ENCODE results near the gene CHRM4.

CHRM4 gene

DNA sequence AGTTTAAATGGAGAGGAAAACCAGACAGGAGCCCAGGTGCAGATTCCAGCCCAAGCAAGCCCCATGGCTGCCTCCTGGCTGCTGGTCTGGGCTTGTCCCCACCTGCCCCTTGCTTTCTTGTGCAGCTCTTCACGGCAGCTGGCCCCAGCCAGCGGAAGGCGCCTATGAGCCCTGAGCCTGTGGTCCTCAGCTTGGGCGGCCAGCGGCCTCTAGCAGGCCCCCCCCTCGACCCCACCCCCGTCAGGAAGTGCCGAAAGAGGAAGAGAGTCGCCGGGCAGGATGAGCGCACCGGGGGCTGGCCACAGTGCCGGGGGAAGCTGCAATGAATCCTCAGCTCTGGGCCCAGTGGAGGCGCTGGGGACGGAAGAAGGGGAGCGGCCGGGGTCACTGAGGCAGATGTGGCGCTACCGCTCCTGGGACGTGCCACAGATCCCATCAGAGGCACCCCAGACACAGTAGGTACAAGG, 46.4 kb downstream of the CHRM4 start:
- Histone ChIP-seq H2AFZ (ENCODE audit: low read depth, low read length, severe bottlenecking) (no peak overlapping the region), H3K4me3 (ENCODE audit: insufficient read depth, low read length, poor library complexity, severe bottlenecking) (no peak overlapping the region), H4K20me1 (ENCODE audit: low read depth, low read length) (no peaks in the 10 kb centered on the region), H3K36me3 (ENCODE audit: low read length) (no peaks in the 10 kb centered on the region), H3K79me2 (ENCODE audit: insufficient read depth, low read length) (peaks cover 18% of the 10 kb centered on the region), H3F3A (ENCODE audit: insufficient read depth) (no peaks in the 10 kb centered on the region), H3K9me3 (ENCODE audit: insufficient read depth, low read length) (no peaks in the 10 kb centered on the region), H3K27ac (ENCODE audit: low read depth, low read length) (no peak overlapping the region), H3K4me2 (ENCODE audit: low read depth, low read length, poor library complexity, severe bottlenecking) (no peak overlapping the region), H3K9me2 (replicated peaks; ENCODE audit: insufficient read depth, low read length) (no peaks in the 10 kb centered on the region), H3K27me3 (ENCODE audit: low read length) (no peaks in the 10 kb centered on the region), H3K9ac (ENCODE audit: low read length) (no peak overlapping the region)
- TF ChIP-seq, protein P1, sequence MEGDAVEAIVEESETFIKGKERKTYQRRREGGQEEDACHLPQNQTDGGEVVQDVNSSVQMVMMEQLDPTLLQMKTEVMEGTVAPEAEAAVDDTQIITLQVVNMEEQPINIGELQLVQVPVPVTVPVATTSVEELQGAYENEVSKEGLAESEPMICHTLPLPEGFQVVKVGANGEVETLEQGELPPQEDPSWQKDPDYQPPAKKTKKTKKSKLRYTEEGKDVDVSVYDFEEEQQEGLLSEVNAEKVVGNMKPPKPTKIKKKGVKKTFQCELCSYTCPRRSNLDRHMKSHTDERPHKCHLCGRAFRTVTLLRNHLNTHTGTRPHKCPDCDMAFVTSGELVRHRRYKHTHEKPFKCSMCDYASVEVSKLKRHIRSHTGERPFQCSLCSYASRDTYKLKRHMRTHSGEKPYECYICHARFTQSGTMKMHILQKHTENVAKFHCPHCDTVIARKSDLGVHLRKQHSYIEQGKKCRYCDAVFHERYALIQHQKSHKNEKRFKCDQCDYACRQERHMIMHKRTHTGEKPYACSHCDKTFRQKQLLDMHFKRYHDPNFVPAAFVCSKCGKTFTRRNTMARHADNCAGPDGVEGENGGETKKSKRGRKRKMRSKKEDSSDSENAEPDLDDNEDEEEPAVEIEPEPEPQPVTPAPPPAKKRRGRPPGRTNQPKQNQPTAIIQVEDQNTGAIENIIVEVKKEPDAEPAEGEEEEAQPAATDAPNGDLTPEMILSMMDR (IDR thresholded peaks at IDR 0.05; ENCODE audit: insufficient read depth, low read length, poor library complexity, severe bottlenecking): no peak
- TF ChIP-seq EZH2phosphoT487 (conservative IDR thresholded peaks at IDR 0.05; ENCODE audit: low read length): no peak

DNA sequence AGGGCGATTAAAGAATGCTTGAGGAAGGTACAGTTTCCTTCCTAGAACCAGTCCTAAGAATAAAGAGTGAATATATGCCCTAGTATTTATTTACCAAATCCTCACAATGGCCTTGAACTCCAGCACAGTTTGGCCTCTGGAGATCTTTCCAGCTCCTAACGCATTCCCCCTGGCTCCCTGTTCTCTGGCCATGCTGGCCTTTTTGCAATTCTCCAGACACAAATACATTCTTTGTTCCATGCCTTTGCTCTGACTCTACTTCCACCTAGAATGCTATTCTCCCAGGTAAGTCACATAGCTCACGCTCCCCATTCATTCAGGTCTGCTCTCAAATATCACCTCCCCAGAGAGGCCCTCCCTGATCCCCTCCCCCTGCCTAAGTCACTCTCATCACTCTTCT, 48.1 kb downstream of the CHRM4 start:
- Histone ChIP-seq H3K9ac (ENCODE audit: low read length) (no peak overlapping the region), H3K36me3 (ENCODE audit: low read length) (no peaks in the 10 kb centered on the region), H3K9me3 (ENCODE audit: insufficient read depth, low read length) (no peaks in the 10 kb centered on the region), H4K20me1 (ENCODE audit: low read depth, low read length) (no peaks in the 10 kb centered on the region), H3K9me2 (replicated peaks; ENCODE audit: insufficient read depth, low read length) (no peaks in the 10 kb centered on the region), H3K27ac (ENCODE audit: low read depth, low read length) (no peak overlapping the region), H2AFZ (ENCODE audit: low read depth, low read length, severe bottlenecking) (no peak overlapping the region), H3K27me3 (ENCODE audit: low read length) (no peaks in the 10 kb centered on the region), H3K4me2 (ENCODE audit: low read depth, low read length, poor library complexity, severe bottlenecking) (no peak overlapping the region), H3K79me2 (ENCODE audit: insufficient read depth, low read length) (peaks cover 8% of the 10 kb centered on the region), H3F3A (ENCODE audit: insufficient read depth) (no peaks in the 10 kb centered on the region), H3K4me3 (ENCODE audit: insufficient read depth, low read length, poor library complexity, severe bottlenecking) (no peak overlapping the region)
- TF ChIP-seq, protein P1 (IDR thresholded peaks at IDR 0.05; ENCODE audit: insufficient read depth, low read length, poor library complexity, severe bottlenecking): no peak
- no peak for TF ChIP-seq EZH2phosphoT487 (conservative IDR thresholded peaks at IDR 0.05; ENCODE audit: low read length)

DNA sequence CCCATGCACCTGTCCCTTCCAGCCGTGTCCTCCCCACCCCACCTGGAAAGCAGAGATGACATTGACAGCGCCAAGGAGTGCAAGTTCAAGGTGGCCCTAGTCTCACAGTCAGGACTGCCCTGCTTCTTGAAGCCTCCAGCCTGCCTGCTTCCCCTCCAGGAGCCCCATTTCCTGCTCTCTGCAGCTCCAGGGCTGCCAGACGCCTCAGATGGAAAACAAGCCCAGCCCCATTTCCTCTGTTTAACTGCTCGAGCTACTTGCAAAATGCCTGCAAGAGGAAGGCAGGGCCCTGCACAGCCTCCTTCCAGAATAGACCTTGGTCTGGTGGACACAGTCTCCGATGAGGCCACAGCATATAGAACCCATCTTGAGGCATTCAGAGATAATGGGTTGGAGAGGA, 49.3 kb downstream of the CHRM4 start:
- H3K27ac ChIP-seq (ENCODE audit: low read depth, low read length): no peak overlapping the region
- H3K36me3 ChIP-seq (ENCODE audit: low read length): no peaks in the 10 kb centered on the region
- no peaks in the 10 kb centered on the region for H3K79me2 ChIP-seq (ENCODE audit: insufficient read depth, low read length)
- H3K4me3 ChIP-seq (ENCODE audit: insufficient read depth, low read length, poor library complexity, severe bottlenecking): no peak overlapping the region
- H3K9me3 ChIP-seq (ENCODE audit: insufficient read depth, low read length): no peaks in the 10 kb centered on the region
- H4K20me1 ChIP-seq (ENCODE audit: low read depth, low read length): no peaks in the 10 kb centered on the region
- H3F3A ChIP-seq (ENCODE audit: insufficient read depth): no peaks in the 10 kb centered on the region
- no peaks in the 10 kb centered on the region for H3K27me3 ChIP-seq (ENCODE audit: low read length)
- H3K9me2 ChIP-seq (replicated peaks; ENCODE audit: insufficient read depth, low read length): no peaks in the 10 kb centered on the region
- H3K4me2 ChIP-seq (ENCODE audit: low read depth, low read length, poor library complexity, severe bottlenecking): no peak overlapping the region
- TF ChIP-seq, protein P1 (IDR thresholded peaks at IDR 0.05; ENCODE audit: insufficient read depth, low read length, poor library complexity, severe bottlenecking): no peak
- no peak for TF ChIP-seq EZH2phosphoT487 (conservative IDR thresholded peaks at IDR 0.05; ENCODE audit: low read length)
- H3K9ac ChIP-seq (ENCODE audit: low read length): no peak overlapping the region
- no peak overlapping the region for H2AFZ ChIP-seq (ENCODE audit: low read depth, low read length, severe bottlenecking)

Measured in SU-DHL-6 (cell line).